ENCODE measurements around the gene SMIM5. TPM values are rescaled to one million over a fixed set of nuclear protein-coding genes. Genes with fewer than 3 reads are reported as not detected.
A peak's percentile ranks its signal among the peaks of the same experiment; 100 is the strongest.

Gene SMIM5
- total RNA-seq, 1 experiment from 2014 or later, result 0.24 TPM

- Histone ChIP-seq H3K14ac (ENCODE audit: insufficient read depth, low read length) (peak overlapping the region; percentile 76), H3K56ac (ENCODE audit: insufficient read length, low read depth, low read length) (no peak overlapping the region), H2BK120ac (ENCODE audit: low read depth, low read length, poor library complexity, severe bottlenecking) (no peak overlapping the region), H3K9me3 (ENCODE audit: control insufficient read depth, low read depth, low read length) (no peaks in the 10 kb centered on the region), H3K4ac (ENCODE audit: low read depth, low read length) (no peak overlapping the region), H2BK20ac (ENCODE audit: low read depth, low read length, poor library complexity, severe bottlenecking) (no peak overlapping the region), H4K20me1 (ENCODE audit: control insufficient read depth, insufficient read depth, insufficient read length) (no peaks in the 10 kb centered on the region), H3K4me1 (ENCODE audit: insufficient read depth, low read length) (0 out of 2 replicates have a peak, but pooled peaks cover 3% of the 10 kb centered on the region), H3K23me2 (ENCODE audit: insufficient read length, low read depth, low read length, poor library complexity, severe bottlenecking) (peaks cover 13% of the 10 kb centered on the region), H2BK12ac (ENCODE audit: insufficient read length, low read depth, low read length) (no peak overlapping the region), H3K27ac (ENCODE audit: insufficient read length, low read depth, low read length) (no peak overlapping the region), H4K8ac (replicated peaks; ENCODE audit: insufficient read length, low read depth, low read length) (no peak overlapping the region), H2BK15ac (ENCODE audit: low read depth, low read length) (no peak overlapping the region), H2BK5ac (ENCODE audit: insufficient read length, low read length) (no peak overlapping the region), H3K18ac (ENCODE audit: insufficient read length, low read depth, low read length) (peak overlapping the region; percentile 84), H2AFZ (ENCODE audit: low read length) (no peak overlapping the region), H3K79me1 (ENCODE audit: insufficient read depth, low read depth, low read length, poor library complexity, severe bottlenecking) (no peaks in the 10 kb centered on the region), H3K79me2 (ENCODE audit: insufficient read depth, low read length) (no peaks in the 10 kb centered on the region), H3K27me3 (ENCODE audit: insufficient read depth, low read length) (no peaks in the 10 kb centered on the region), H2AK5ac (ENCODE audit: insufficient read length, low read length) (no peak overlapping the region), H3K4me2 (ENCODE audit: insufficient read depth, insufficient read length, low read length) (peak overlapping the region; percentile 43), H4K5ac (ENCODE audit: insufficient read length, low read depth, low read length) (no peak overlapping the region), H3K9ac (ENCODE audit: extremely low read depth, insufficient read length, low read length) (no peak overlapping the region), H3T11ph (ENCODE audit: low read length) (no peak overlapping the region), H3K23ac (ENCODE audit: insufficient read length, low read depth, low read length) (no peak overlapping the region), H4K91ac (ENCODE audit: insufficient read length, low read depth, low read length) (no peak overlapping the region)
- H3K9me3 Mint-ChIP-seq, result peaks cover 5 to 7% of the 10 kb centered on the region in 2 experiments; a peak in 4 of 5 replicates
- peaks cover 0 to 3% (median 1%) of the 10 kb centered on the region in 3 experiments; a peak in 4 of 7 replicates for H3K36me3 Mint-ChIP-seq (ENCODE audit: insufficient read depth in 1 of 3, low read depth in 3 of 3)
- H3K27me3 Mint-ChIP-seq (ENCODE audit: low read depth), result peaks cover 4% of the 10 kb centered on the region
- WGBS (ENCODE audit: extremely low coverage, insufficient read length, low lambda C conversion rate), result no CpG with 5 or more reads among the region's 100 CpGs
- H3K27ac Mint-ChIP-seq, result no peak overlapping the region
- H3K4me3 Mint-ChIP-seq, result peak overlapping the region; percentile 61 to 72; a peak in 4 of 5 replicates
- peak; percentile 60 for TF ChIP-seq CTCF (conservative IDR thresholded peaks at IDR 0.05)
- DNase-seq, result peak; percentile 98
- peaks cover 4 to 5% of the 10 kb centered on the region in 2 experiments; a peak in 3 of 4 replicates for H3K4me1 Mint-ChIP-seq
Observed at GRCh38 chr17:75589012-75589918, 44.0 kb upstream of the SMIM5 start.

Data from H9 (cell line).